ENCODE data around the gene PLCG2.

- TF ChIP-seq CTCF (IDR thresholded peaks at IDR 0.05; ENCODE audit: poor library complexity) (no peak), EZH2 (IDR thresholded peaks at IDR 0.05; ENCODE audit: borderline replicate concordance) (no peak), EZH2phosphoT487 (IDR thresholded peaks at IDR 0.05; ENCODE audit: low read depth, severe bottlenecking, unreplicated experiment) (no peak)
Observed at GRCh38 chr16:81852347-81852746, 73.3 kb downstream of the PLCG2 start.
